ENCODE data around the gene DDX59.

DNA sequence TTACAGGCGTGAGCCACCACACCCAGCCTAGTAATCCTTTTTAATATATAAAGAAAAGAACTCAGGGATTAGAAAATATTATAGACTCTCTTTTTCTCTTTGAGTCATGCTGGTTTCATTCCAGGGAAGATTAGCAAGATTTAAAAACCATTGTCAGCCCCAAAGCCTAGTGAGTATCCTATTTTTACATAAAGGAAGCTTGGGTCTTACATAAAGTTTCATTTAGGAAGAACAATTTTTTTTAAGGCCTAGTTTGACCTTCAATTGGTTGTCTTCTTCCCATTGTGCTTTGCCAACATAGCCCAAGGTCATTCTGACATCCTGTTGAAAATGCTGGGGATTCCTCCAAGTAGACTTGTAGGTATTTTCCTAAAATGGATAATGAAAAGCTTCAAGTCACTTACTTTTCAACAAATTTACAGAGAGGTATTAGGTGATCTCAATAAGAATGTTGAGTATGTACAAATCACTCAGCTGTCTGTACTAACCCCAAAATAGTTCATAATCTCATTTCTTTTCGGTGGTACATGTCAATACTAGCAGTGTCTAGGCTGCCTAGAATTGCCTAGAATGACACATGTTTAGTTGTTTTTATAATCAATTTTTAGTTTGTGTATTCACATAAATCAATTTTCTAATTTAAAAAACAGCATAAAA, 44.9 kb downstream of the DDX59 start:
- TF ChIP-seq, protein P1, sequence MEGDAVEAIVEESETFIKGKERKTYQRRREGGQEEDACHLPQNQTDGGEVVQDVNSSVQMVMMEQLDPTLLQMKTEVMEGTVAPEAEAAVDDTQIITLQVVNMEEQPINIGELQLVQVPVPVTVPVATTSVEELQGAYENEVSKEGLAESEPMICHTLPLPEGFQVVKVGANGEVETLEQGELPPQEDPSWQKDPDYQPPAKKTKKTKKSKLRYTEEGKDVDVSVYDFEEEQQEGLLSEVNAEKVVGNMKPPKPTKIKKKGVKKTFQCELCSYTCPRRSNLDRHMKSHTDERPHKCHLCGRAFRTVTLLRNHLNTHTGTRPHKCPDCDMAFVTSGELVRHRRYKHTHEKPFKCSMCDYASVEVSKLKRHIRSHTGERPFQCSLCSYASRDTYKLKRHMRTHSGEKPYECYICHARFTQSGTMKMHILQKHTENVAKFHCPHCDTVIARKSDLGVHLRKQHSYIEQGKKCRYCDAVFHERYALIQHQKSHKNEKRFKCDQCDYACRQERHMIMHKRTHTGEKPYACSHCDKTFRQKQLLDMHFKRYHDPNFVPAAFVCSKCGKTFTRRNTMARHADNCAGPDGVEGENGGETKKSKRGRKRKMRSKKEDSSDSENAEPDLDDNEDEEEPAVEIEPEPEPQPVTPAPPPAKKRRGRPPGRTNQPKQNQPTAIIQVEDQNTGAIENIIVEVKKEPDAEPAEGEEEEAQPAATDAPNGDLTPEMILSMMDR (IDR thresholded peaks at IDR 0.05; ENCODE audit: borderline replicate concordance, extremely low read depth, low read length, poor library complexity, severe bottlenecking) = no peak
- no peak for TF ChIP-seq EZH2 (IDR thresholded peaks at IDR 0.05; ENCODE audit: borderline replicate concordance, low read depth, low read length, severe bottlenecking)

All from DND-41 (cell line).